HUES6 (cell line): ENCODE results near the gene PBX3.
A peak's percentile ranks its signal among the peaks of the same experiment; 100 is the strongest.

Source experiments
- H3K27ac ChIP-seq: 2 replicates; pipeline ENCODE4 v1.7.0; 2013; ENCODE audit warnings: low read depth, mild to moderate bottlenecking, low read length, inconsistent platforms
- H3K27me3 ChIP-seq: 2 replicates; pipeline ENCODE4 v1.6.1; 2013; ENCODE audit warnings: low read length; ENCODE audit not compliant: control insufficient read depth, insufficient read depth
- H3K36me3 ChIP-seq: 2 replicates; pipeline ENCODE4 v1.6.1; 2013; ENCODE audit warnings: low read length; ENCODE audit not compliant: control insufficient read depth, insufficient read depth
- H3K4me1 ChIP-seq: 2 replicates; pipeline ENCODE4 v1.6.1; 2013; ENCODE audit warnings: low read length; ENCODE audit not compliant: control insufficient read depth, insufficient read depth
- H3K4me3 ChIP-seq: 2 replicates; pipeline ENCODE4 v1.5.1; 2013; ENCODE audit warnings: low read depth, low read length
- H3K9ac ChIP-seq: one replicate; pipeline ENCODE4 v1.6.1; 2013; ENCODE audit warnings: mild to moderate bottlenecking, low read length
- H3K9me3 ChIP-seq: 2 replicates; pipeline ENCODE4 v1.6.1; 2013; ENCODE audit warnings: low read depth, low read length; ENCODE audit not compliant: control insufficient read depth, insufficient read depth

Gene PBX3

GRCh38 chr9:125843646-125844045 is 96.5 kb downstream of the PBX3 start:
- no peak overlapping the region for H3K27ac ChIP-seq
- H3K27me3 ChIP-seq: no peaks in the 10 kb centered on the region
- no peak overlapping the region for H3K9ac ChIP-seq
- H3K4me1 ChIP-seq: peaks cover 41% of the 10 kb centered on the region
- no peak overlapping the region for H3K4me3 ChIP-seq
- H3K9me3 ChIP-seq: no peaks in the 10 kb centered on the region
- no peaks in the 10 kb centered on the region for H3K36me3 ChIP-seq

- Histone ChIP-seq H3K36me3 (no peaks in the 10 kb centered on the region), H3K4me1 (peaks cover 41% of the 10 kb centered on the region), H3K27me3 (no peaks in the 10 kb centered on the region), H3K4me3 (0 out of 2 replicates have a peak overlapping the region, but pooled peaks have one; percentile 5), H3K9me3 (no peaks in the 10 kb centered on the region), H3K27ac (peak overlapping the region; percentile 49; the same call in 1 of the 2 replicates), H3K9ac (no peak overlapping the region)
Observed at GRCh38 chr9:125844611-125845010, 97.4 kb downstream of the PBX3 start.

GRCh38 chr9:125845271-125845808 is 98.2 kb downstream of the PBX3 start:
- peaks cover 41% of the 10 kb centered on the region for H3K4me1 ChIP-seq
- peak overlapping the region; percentile 49; the same call in 1 of the 2 replicates for H3K27ac ChIP-seq
- no peak overlapping the region for H3K9ac ChIP-seq
- H3K9me3 ChIP-seq: no peaks in the 10 kb centered on the region
- no peaks in the 10 kb centered on the region for H3K27me3 ChIP-seq
- H3K4me3 ChIP-seq: no peak overlapping the region
- no peaks in the 10 kb centered on the region for H3K36me3 ChIP-seq

- no peak overlapping the region for H3K9ac ChIP-seq
Observed at GRCh38 chr9:125847735-125848134, 100.6 kb downstream of the PBX3 start.

GRCh38 chr9:125850106-125850632 is 103.0 kb downstream of the PBX3 start:
- Histone ChIP-seq H3K4me3 (no peak overlapping the region), H3K9me3 (no peaks in the 10 kb centered on the region), H3K4me1 (peaks cover 4% of the 10 kb centered on the region)

More at GRCh38 chr9:125847735-125848134, 100.6 kb downstream of the PBX3 start:
- no peaks in the 10 kb centered on the region for H3K9me3 ChIP-seq
- no peaks in the 10 kb centered on the region for H3K36me3 ChIP-seq
- no peaks in the 10 kb centered on the region for H3K27me3 ChIP-seq
- no peak overlapping the region for H3K27ac ChIP-seq
- peaks cover 27% of the 10 kb centered on the region for H3K4me1 ChIP-seq
- H3K4me3 ChIP-seq: no peak overlapping the region

GRCh38 chr9:125850763-125851162 is 103.6 kb downstream of the PBX3 start:
- H3K4me1 ChIP-seq: no peaks in the 10 kb centered on the region
- no peaks in the 10 kb centered on the region for H3K9me3 ChIP-seq
- H3K4me3 ChIP-seq: no peak overlapping the region
- no peak overlapping the region for H3K27ac ChIP-seq
- no peaks in the 10 kb centered on the region for H3K27me3 ChIP-seq
- H3K36me3 ChIP-seq: no peaks in the 10 kb centered on the region
- H3K9ac ChIP-seq: no peak overlapping the region

More at GRCh38 chr9:125850106-125850632, 103.0 kb downstream of the PBX3 start:
- Histone ChIP-seq H3K9ac (no peak overlapping the region), H3K27ac (no peak overlapping the region), H3K36me3 (no peaks in the 10 kb centered on the region), H3K27me3 (no peaks in the 10 kb centered on the region)

- no peaks in the 10 kb centered on the region for H3K27me3 ChIP-seq
- no peaks in the 10 kb centered on the region for H3K9me3 ChIP-seq
- no peak overlapping the region for H3K9ac ChIP-seq
- no peak overlapping the region for H3K27ac ChIP-seq
- no peak overlapping the region for H3K4me3 ChIP-seq
- no peaks in the 10 kb centered on the region for H3K36me3 ChIP-seq
- no peaks in the 10 kb centered on the region for H3K4me1 ChIP-seq
Observed at GRCh38 chr9:125851979-125852378, 104.8 kb downstream of the PBX3 start.

GRCh38 chr9:125852386-125852785 is 105.2 kb downstream of the PBX3 start:
- Histone ChIP-seq H3K9ac (no peak overlapping the region), H3K9me3 (no peaks in the 10 kb centered on the region), H3K4me1 (no peaks in the 10 kb centered on the region), H3K36me3 (no peaks in the 10 kb centered on the region), H3K4me3 (no peak overlapping the region), H3K27ac (no peak overlapping the region), H3K27me3 (no peaks in the 10 kb centered on the region)

GRCh38 chr9:125854553-125855275 is 107.5 kb downstream of the PBX3 start:
- Histone ChIP-seq H3K9me3 (no peaks in the 10 kb centered on the region), H3K4me1 (no peaks in the 10 kb centered on the region), H3K27ac (no peak overlapping the region), H3K36me3 (no peaks in the 10 kb centered on the region), H3K9ac (no peak overlapping the region), H3K27me3 (no peaks in the 10 kb centered on the region), H3K4me3 (no peak overlapping the region)

- no peaks in the 10 kb centered on the region for H3K36me3 ChIP-seq
- no peak overlapping the region for H3K9ac ChIP-seq
- no peak overlapping the region for H3K4me3 ChIP-seq
- no peaks in the 10 kb centered on the region for H3K27me3 ChIP-seq
- H3K9me3 ChIP-seq: no peaks in the 10 kb centered on the region
- no peak overlapping the region for H3K27ac ChIP-seq
- H3K4me1 ChIP-seq: no peaks in the 10 kb centered on the region
Observed at GRCh38 chr9:125856331-125856730, 109.2 kb downstream of the PBX3 start.

GRCh38 chr9:125861405-125862058 is 114.4 kb downstream of the PBX3 start:
- Histone ChIP-seq H3K27ac (no peak overlapping the region), H3K9ac (no peak overlapping the region), H3K4me3 (no peak overlapping the region), H3K4me1 (no peaks in the 10 kb centered on the region), H3K9me3 (no peaks in the 10 kb centered on the region), H3K27me3 (no peaks in the 10 kb centered on the region), H3K36me3 (no peaks in the 10 kb centered on the region)
